A549 (cell line): ENCODE measurements around the gene EYA2. TPM values are rescaled to one million over a fixed set of nuclear protein-coding genes. Genes with fewer than 3 reads are reported as not detected.

Experiments used
- ATAC-seq, 2 experiments: fragments of 200-7000 bp in 1 of 2; fragments of >200 bp in 1 of 2; cut with Nextera tagmentation in 1 of 2; cut with Tn5 transposase in 1 of 2; 3 replicates each; pipeline versions ENCODE4 v1.8.0 to v1.9.1; 2018 to 2020; ENCODE audit warnings: mild to moderate bottlenecking in 1 of 2, moderate library complexity in 1 of 2
- CTCF ChIA-PET: fragments of 300-600 bp; sonication (Branson Sonifier 250); formaldehyde crosslinking; extraction: SDS; loops from one replicate; lab custom pipeline; 2021; ENCODE audit warnings: antibody characterized with exemption, inconsistent platforms; lab: Yijun Ruan, JAX
- POLR2A ChIA-PET: fragments of 350-600 bp; formaldehyde crosslinking; extraction: SDS; loops from one replicate; lab custom pipeline; 2021; ENCODE audit warnings: antibody characterized with exemption, inconsistent platforms; lab: Yijun Ruan, JAX
- DNase-seq, 2 experiments: peaks; one replicate each; pipeline versions ENCODE4 v3.0.0 to v3.0.0-alpha.2; 2011 to 2016; ENCODE audit warnings: low read depth in 1 of 2, low spot score in 1 of 2
- FAIRE-seq: peaks from 2 replicates; lab custom pipeline; 2011; peaks lifted over from hg19 to GRCh38; lab: Jason Lieb, UNC
- H3K27ac ChIP-seq, 2 experiments: fragments of >200 bp; sonication (Bioruptor Twin); formaldehyde crosslinking; 3 replicates each; pipeline ENCODE4 v1.5.1; 2016 to 2017
- H3K4me1 ChIP-seq: fragments of >200 bp; sonication (Bioruptor Twin); formaldehyde crosslinking; 3 replicates; pipeline ENCODE4 v1.6.1; 2016
- H3K4me2 ChIP-seq: fragments of >200 bp; sonication (Bioruptor Twin); formaldehyde crosslinking; 3 replicates; pipeline ENCODE4 v1.6.1; 2016
- H3K4me3 ChIP-seq: fragments of >200 bp; sonication (Bioruptor Twin); formaldehyde crosslinking; 3 replicates; pipeline ENCODE4 v1.5.1; 2016
- H3K9me3 ChIP-seq: fragments of >200 bp; sonication (Bioruptor Twin); formaldehyde crosslinking; 3 replicates; pipeline ENCODE4 v1.6.1; 2016
- CBX8 ChIP-seq: fragments of 200-600 bp; sonication (generic); IDR thresholded peaks from 2 replicates; pipeline ENCODE4 v1.6.1; 2016
- CEBPB ChIP-seq, 2 experiments: fragments of >200 bp in 1 of 2; sonication (Bioruptor Twin) in 1 of 2; formaldehyde crosslinking in 1 of 2; IDR thresholded peaks; 2 replicates each; pipeline ENCODE4 v1.6.1; 2012 to 2016
- FOSB ChIP-seq: fragments of 250-450 bp; sonication (Bioruptor Pico); IDR thresholded peaks from 2 replicates; pipeline ENCODE4 v1.5.0; 2020; ENCODE audit warnings: mild to moderate bottlenecking, moderate library complexity
- FOSL2 ChIP-seq, 2 experiments: fragments of 450-650 bp in 1 of 2; fragments of >200 bp in 1 of 2; sonication (Bioruptor Twin) in 1 of 2; formaldehyde crosslinking; IDR thresholded peaks; 2 replicates each; pipeline versions ENCODE4 v1.5.0 to v1.6.1; 2016 to 2020; ENCODE audit warnings: mild to moderate bottlenecking in 1 of 2, moderate library complexity in 1 of 2
- HOXB13 ChIP-seq: fragments of 250-450 bp; sonication (Bioruptor Pico); IDR thresholded peaks from 2 replicates; pipeline ENCODE4 v1.5.0; 2020; ENCODE audit warnings: low read depth, mild to moderate bottlenecking, moderate library complexity
- HOXB5 ChIP-seq: fragments of 250-450 bp; sonication (Bioruptor Pico); IDR thresholded peaks from 2 replicates; pipeline ENCODE4 v1.5.0; 2020; ENCODE audit warnings: mild to moderate bottlenecking, moderate library complexity
- KDM5A ChIP-seq: fragments of 200-600 bp; sonication (generic); IDR thresholded peaks from 2 replicates; pipeline ENCODE4 v1.6.1; 2016; ENCODE audit warnings: antibody characterized with exemption, mild to moderate bottlenecking
- PHF8 ChIP-seq: fragments of 200-600 bp; sonication (generic); IDR thresholded peaks from 2 replicates; pipeline ENCODE4 v1.6.1; 2016; ENCODE audit warnings: low read depth, mild to moderate bottlenecking, antibody characterized with exemption, moderate library complexity, borderline replicate concordance
- RCOR1 ChIP-seq: fragments of 150-350 bp; IDR thresholded peaks from 2 replicates; pipeline ENCODE4 v1.6.1; 2014; ENCODE audit warnings: antibody characterized with exemption, low read length, low read depth
- RNF2 ChIP-seq: fragments of 200-600 bp; sonication (generic); IDR thresholded peaks from 2 replicates; pipeline ENCODE4 v1.6.1; 2016; ENCODE audit warnings: low read depth, mild to moderate bottlenecking, antibody characterized with exemption, moderate library complexity, borderline replicate concordance
- SMC3 ChIP-seq: fragments of >200 bp; sonication (Bioruptor Twin); formaldehyde crosslinking; IDR thresholded peaks from 3 replicates; pipeline ENCODE4 v1.6.1; 2018; ENCODE audit warnings: inconsistent platforms
- ZFP36 ChIP-seq: fragments of 450-650 bp; IDR thresholded peaks from 2 replicates; pipeline ENCODE4 v1.6.1; 2014; ENCODE audit warnings: borderline replicate concordance; ENCODE audit not compliant: partially characterized antibody
- WGBS: methylation state at CpG from one replicate; pipeline ENCODE4 v1.1.6; 2017; ENCODE audit errors: missing lambda C conversion rate; 5-methylcytosine and 5-hydroxymethylcytosine counted together
- polyA plus RNA-seq, 4 experiments: library from polyadenylated mRNA; depleted of rRNA in 3 of 4; stranded (reverse); fragments of >200 nt; fragmentation: RNase III in 1 of 4; extraction: RNeasy Plus Mini Kit Qiagen cat#74134 plus additional on column Dnase treatment in 1 of 4; gene quantifications; 2 replicates in 3 of 4; 3 replicates in 1 of 4; pipeline ENCODE4 v1.2.3, GENCODE V29; 2011 to 2017
- TF ChIP-seq, protein P1 (sequence below): fragments of 250-450 bp; sonication (Bioruptor Pico); IDR thresholded peaks from 2 replicates; pipeline ENCODE4 v1.5.0; 2021; ENCODE audit warnings: mild to moderate bottlenecking, moderate library complexity, borderline replicate concordance
- TF ChIP-seq, protein P2 (sequence below): fragments of 150-350 bp; IDR thresholded peaks from 2 replicates; pipeline ENCODE4 v1.6.1; 2014; ENCODE audit warnings: low read depth, mild to moderate bottlenecking, low read length
- TF ChIP-seq, protein P3 (sequence below): IDR thresholded peaks from 2 replicates; pipeline ENCODE4 v1.6.1; 2012; ENCODE audit warnings: low read depth, borderline replicate concordance
- TF ChIP-seq, protein P4 (sequence below): fragments of >200 bp; sonication (Bioruptor Twin); formaldehyde crosslinking; IDR thresholded peaks from 2 replicates; pipeline ENCODE4 v1.6.1; 2016
- TF ChIP-seq, protein P5 (sequence below): fragments of 200-600 bp; sonication (generic); IDR thresholded peaks from 2 replicates; pipeline ENCODE4 v1.6.1; 2016; ENCODE audit warnings: antibody characterized with exemption, mild to moderate bottlenecking, moderate library complexity
- TF ChIP-seq, protein P6 (sequence below): IDR thresholded peaks from 2 replicates; pipeline ENCODE4 v1.6.1; 2012
- TF ChIP-seq, protein P7 (sequence below): fragments of >200 bp; sonication (Bioruptor Twin); formaldehyde crosslinking; IDR thresholded peaks from 3 replicates; pipeline ENCODE4 v1.6.1; 2016
- TF ChIP-seq, protein P8 (sequence below): fragments of 250-450 bp; sonication (Bioruptor Pico); IDR thresholded peaks from 2 replicates; pipeline ENCODE4 v1.5.0; 2020; ENCODE audit warnings: low read depth, mild to moderate bottlenecking, moderate library complexity

EYA2 gene
- polyA plus RNA-seq, 2 of the 4 experiments (the other 2 are of a cell fraction), result 4.5 to 4.6 TPM

DNA sequence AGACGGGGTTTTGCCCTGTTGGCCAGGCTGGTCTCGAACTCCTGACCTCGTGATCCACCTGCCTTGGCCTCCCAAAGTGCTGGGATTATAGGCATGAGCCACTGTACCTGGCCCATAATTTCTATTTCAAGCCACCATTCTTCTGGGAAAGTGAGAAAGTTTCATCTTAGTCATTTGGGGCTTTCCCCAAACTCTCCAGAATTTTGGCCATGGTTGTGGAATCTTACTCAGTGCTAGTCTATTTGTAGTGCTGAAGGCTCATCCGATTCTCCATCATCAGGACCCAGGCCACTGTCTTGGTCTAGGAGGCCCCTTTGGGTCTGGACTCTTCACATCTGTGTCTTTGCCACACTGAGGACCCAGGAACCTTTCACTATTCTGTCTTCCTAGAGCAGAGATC, 164.9 kb downstream of the EYA2 start:
- FAIRE-seq (no peak), DNase-seq (no peak), ATAC-seq (no peak)
- 69% methylated on average over 4 of the region's 4 CpGs for WGBS
- Histone ChIP-seq H3K4me1 (no peaks in the 10 kb centered on the region), H3K9me3 (no peaks in the 10 kb centered on the region), H3K27ac (no peak overlapping the region), H3K4me2 (no peak overlapping the region), H3K4me3 (no peak overlapping the region)
- TF ChIP-seq SMC3 (no peak), FOSB (CRISPR knock-in tag) (no peak), RNF2 (no peak)
- TF ChIP-seq, protein P1, sequence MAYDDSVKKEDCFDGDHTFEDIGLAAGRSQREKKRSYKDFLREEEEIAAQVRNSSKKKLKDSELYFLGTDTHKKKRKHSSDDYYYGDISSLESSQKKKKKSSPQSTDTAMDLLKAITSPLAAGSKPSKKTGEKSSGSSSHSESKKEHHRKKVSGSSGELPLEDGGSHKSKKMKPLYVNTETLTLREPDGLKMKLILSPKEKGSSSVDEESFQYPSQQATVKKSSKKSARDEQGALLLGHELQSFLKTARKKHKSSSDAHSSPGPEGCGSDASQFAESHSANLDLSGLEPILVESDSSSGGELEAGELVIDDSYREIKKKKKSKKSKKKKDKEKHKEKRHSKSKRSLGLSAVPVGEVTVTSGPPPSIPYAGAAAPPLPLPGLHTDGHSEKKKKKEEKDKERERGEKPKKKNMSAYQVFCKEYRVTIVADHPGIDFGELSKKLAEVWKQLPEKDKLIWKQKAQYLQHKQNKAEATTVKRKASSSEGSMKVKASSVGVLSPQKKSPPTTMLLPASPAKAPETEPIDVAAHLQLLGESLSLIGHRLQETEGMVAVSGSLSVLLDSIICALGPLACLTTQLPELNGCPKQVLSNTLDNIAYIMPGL (CRISPR knock-in tag), result no peak
- TF ChIP-seq, protein P2, sequence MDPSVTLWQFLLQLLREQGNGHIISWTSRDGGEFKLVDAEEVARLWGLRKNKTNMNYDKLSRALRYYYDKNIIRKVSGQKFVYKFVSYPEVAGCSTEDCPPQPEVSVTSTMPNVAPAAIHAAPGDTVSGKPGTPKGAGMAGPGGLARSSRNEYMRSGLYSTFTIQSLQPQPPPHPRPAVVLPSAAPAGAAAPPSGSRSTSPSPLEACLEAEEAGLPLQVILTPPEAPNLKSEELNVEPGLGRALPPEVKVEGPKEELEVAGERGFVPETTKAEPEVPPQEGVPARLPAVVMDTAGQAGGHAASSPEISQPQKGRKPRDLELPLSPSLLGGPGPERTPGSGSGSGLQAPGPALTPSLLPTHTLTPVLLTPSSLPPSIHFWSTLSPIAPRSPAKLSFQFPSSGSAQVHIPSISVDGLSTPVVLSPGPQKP, result no peak
- TF ChIP-seq, protein P3, sequence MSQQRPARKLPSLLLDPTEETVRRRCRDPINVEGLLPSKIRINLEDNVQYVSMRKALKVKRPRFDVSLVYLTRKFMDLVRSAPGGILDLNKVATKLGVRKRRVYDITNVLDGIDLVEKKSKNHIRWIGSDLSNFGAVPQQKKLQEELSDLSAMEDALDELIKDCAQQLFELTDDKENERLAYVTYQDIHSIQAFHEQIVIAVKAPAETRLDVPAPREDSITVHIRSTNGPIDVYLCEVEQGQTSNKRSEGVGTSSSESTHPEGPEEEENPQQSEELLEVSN, result no peak
- ChIA-PET CTCF (no interaction called here), POLR2A (no interaction called here)

DNA sequence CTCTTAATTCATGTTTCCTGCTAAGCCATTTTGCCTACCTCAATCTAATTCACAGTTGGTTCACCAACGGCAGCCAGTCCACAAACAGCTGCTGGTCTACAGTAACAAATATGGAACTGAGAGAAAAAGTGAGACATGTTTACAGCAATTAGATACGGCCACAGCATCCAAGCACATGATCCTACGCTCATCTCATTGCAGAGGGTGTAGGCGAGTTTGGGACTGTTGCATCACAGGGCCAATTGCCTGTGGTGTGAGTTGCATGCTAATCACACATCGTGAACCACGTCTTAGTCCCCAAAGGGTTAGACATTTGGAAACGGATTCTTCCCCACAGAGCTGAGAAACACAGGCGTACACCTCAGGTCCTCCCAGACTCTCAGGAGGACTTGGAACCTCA, 166.9 kb downstream of the EYA2 start:
- ATAC-seq (no peak), DNase-seq (no peak), FAIRE-seq (no peak)
- H3K4me1 ChIP-seq, result no peaks in the 10 kb centered on the region
- ChIA-PET POLR2A (no interaction called here), CTCF (interaction anchor here (1.0 kb wide), 1 partner anchor 34 kb away, joined by 3 read pairs; no protein-coding TSS in a partner anchor)
- H3K9me3 ChIP-seq, result peaks cover 4% of the 10 kb centered on the region
- H3K4me3 ChIP-seq, result no peak overlapping the region
- WGBS, result 88% methylated on average over 8 of the region's 8 CpGs
- H3K27ac ChIP-seq, result no peak overlapping the region
- TF ChIP-seq KDM5A (no peak), PHF8 (no peak), HOXB13 (CRISPR knock-in tag) (no peak), RCOR1 (no peak), FOSL2 (IDR thresholded peaks at IDR 0.05) (no peak), FOSL2 (CRISPR knock-in tag; IDR thresholded peaks at IDR 0.05) (no peak), FOSB (CRISPR knock-in tag) (no peak), ZFP36 (no peak), CEBPB (IDR thresholded peaks at IDR 0.05) (no peak), CBX8 (no peak), HOXB5 (CRISPR knock-in tag) (no peak)
- TF ChIP-seq, protein P4, sequence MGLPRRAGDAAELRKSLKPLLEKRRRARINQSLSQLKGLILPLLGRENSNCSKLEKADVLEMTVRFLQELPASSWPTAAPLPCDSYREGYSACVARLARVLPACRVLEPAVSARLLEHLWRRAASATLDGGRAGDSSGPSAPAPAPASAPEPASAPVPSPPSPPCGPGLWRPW, result no peak
- TF ChIP-seq, protein P5, sequence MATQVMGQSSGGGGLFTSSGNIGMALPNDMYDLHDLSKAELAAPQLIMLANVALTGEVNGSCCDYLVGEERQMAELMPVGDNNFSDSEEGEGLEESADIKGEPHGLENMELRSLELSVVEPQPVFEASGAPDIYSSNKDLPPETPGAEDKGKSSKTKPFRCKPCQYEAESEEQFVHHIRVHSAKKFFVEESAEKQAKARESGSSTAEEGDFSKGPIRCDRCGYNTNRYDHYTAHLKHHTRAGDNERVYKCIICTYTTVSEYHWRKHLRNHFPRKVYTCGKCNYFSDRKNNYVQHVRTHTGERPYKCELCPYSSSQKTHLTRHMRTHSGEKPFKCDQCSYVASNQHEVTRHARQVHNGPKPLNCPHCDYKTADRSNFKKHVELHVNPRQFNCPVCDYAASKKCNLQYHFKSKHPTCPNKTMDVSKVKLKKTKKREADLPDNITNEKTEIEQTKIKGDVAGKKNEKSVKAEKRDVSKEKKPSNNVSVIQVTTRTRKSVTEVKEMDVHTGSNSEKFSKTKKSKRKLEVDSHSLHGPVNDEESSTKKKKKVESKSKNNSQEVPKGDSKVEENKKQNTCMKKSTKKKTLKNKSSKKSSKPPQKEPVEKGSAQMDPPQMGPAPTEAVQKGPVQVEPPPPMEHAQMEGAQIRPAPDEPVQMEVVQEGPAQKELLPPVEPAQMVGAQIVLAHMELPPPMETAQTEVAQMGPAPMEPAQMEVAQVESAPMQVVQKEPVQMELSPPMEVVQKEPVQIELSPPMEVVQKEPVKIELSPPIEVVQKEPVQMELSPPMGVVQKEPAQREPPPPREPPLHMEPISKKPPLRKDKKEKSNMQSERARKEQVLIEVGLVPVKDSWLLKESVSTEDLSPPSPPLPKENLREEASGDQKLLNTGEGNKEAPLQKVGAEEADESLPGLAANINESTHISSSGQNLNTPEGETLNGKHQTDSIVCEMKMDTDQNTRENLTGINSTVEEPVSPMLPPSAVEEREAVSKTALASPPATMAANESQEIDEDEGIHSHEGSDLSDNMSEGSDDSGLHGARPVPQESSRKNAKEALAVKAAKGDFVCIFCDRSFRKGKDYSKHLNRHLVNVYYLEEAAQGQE, result no peak
- TF ChIP-seq, protein P6, sequence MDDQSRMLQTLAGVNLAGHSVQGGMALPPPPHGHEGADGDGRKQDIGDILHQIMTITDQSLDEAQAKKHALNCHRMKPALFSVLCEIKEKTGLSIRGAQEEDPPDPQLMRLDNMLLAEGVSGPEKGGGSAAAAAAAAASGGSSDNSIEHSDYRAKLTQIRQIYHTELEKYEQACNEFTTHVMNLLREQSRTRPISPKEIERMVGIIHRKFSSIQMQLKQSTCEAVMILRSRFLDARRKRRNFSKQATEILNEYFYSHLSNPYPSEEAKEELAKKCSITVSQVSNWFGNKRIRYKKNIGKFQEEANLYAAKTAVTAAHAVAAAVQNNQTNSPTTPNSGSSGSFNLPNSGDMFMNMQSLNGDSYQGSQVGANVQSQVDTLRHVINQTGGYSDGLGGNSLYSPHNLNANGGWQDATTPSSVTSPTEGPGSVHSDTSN, result no peak
- TF ChIP-seq, protein P1 (CRISPR knock-in tag), result no peak
- TF ChIP-seq, protein P7, sequence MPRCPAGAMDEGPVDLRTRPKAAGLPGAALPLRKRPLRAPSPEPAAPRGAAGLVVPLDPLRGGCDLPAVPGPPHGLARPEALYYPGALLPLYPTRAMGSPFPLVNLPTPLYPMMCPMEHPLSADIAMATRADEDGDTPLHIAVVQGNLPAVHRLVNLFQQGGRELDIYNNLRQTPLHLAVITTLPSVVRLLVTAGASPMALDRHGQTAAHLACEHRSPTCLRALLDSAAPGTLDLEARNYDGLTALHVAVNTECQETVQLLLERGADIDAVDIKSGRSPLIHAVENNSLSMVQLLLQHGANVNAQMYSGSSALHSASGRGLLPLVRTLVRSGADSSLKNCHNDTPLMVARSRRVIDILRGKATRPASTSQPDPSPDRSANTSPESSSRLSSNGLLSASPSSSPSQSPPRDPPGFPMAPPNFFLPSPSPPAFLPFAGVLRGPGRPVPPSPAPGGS, result no peak
- TF ChIP-seq, protein P8, sequence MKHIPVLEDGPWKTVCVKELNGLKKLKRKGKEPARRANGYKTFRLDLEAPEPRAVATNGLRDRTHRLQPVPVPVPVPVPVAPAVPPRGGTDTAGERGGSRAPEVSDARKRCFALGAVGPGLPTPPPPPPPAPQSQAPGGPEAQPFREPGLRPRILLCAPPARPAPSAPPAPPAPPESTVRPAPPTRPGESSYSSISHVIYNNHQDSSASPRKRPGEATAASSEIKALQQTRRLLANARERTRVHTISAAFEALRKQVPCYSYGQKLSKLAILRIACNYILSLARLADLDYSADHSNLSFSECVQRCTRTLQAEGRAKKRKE, result no peak
- no peak overlapping the region for H3K4me2 ChIP-seq
